ENCODE results near the gene TCF4.

TCF4 gene

GRCh38 chr18:55233857-55234256 is 354.1 kb downstream of the TCF4 start (continued):
- no peak for TF ChIP-seq TOX (CRISPR knock-in tag; IDR thresholded peaks at IDR 0.05; ENCODE audit: borderline replicate concordance)
- TF ChIP-seq OSR1 (CRISPR knock-in tag; IDR thresholded peaks at IDR 0.05), result no peak

- ATAC-seq, result no peak
- TF ChIP-seq POU6F1 (CRISPR knock-in tag; IDR thresholded peaks at IDR 0.05; ENCODE audit: borderline replicate concordance, low read depth) (no peak), PPARA (CRISPR knock-in tag; IDR thresholded peaks at IDR 0.05; ENCODE audit: borderline replicate concordance) (no peak), ZNF565 (CRISPR knock-in tag; conservative IDR thresholded peaks at IDR 0.05; ENCODE audit: low read depth) (no peak), ZC3H10 (CRISPR knock-in tag; IDR thresholded peaks at IDR 0.05) (no peak), OSR1 (CRISPR knock-in tag; IDR thresholded peaks at IDR 0.05) (no peak), TSHZ2 (CRISPR knock-in tag; IDR thresholded peaks at IDR 0.05) (no peak), ZFP30 (CRISPR knock-in tag; IDR thresholded peaks at IDR 0.05) (no peak), ZFP3 (CRISPR knock-in tag; IDR thresholded peaks at IDR 0.05) (no peak), ZNF8 (CRISPR knock-in tag; IDR thresholded peaks at IDR 0.05) (no peak), ZNF70 (CRISPR knock-in tag; IDR thresholded peaks at IDR 0.05) (no peak), ISL1 (CRISPR knock-in tag; IDR thresholded peaks at IDR 0.05) (no peak), TCF4 (CRISPR knock-in tag; IDR thresholded peaks at IDR 0.05; ENCODE audit: borderline replicate concordance) (no peak), CSDC2 (CRISPR knock-in tag; IDR thresholded peaks at IDR 0.05) (no peak), GLIS3 (CRISPR knock-in tag; IDR thresholded peaks at IDR 0.05) (no peak), ESRRG (CRISPR knock-in tag; IDR thresholded peaks at IDR 0.05) (no peak)
These were observed 355.5 kb downstream of the TCF4 start for GRCh38 chr18:55232506-55232905.

GRCh38 chr18:55229682-55230081 is 358.3 kb downstream of the TCF4 start:
- no peak for TF ChIP-seq ZFP30 (CRISPR knock-in tag; IDR thresholded peaks at IDR 0.05)
- no peak for TF ChIP-seq ARNTL (CRISPR knock-in tag; IDR thresholded peaks at IDR 0.05; ENCODE audit: borderline replicate concordance, low read depth)
- no peak for TF ChIP-seq TOX (CRISPR knock-in tag; IDR thresholded peaks at IDR 0.05; ENCODE audit: borderline replicate concordance)
- TF ChIP-seq GLIS3 (CRISPR knock-in tag; IDR thresholded peaks at IDR 0.05), result no peak
- TF ChIP-seq POU6F1 (CRISPR knock-in tag; IDR thresholded peaks at IDR 0.05; ENCODE audit: borderline replicate concordance, low read depth), result no peak
- no peak for TF ChIP-seq CSDC2 (CRISPR knock-in tag; IDR thresholded peaks at IDR 0.05)
- TF ChIP-seq RARB (CRISPR knock-in tag; IDR thresholded peaks at IDR 0.05), result no peak
- TF ChIP-seq OSR1 (CRISPR knock-in tag; IDR thresholded peaks at IDR 0.05), result no peak
- TF ChIP-seq PATZ1 (CRISPR knock-in tag; IDR thresholded peaks at IDR 0.05; ENCODE audit: borderline replicate concordance), result no peak
- ATAC-seq, result no peak

- no peak; the same call in 2 of the 3 replicates for ATAC-seq
- TF ChIP-seq TSHZ2 (CRISPR knock-in tag; IDR thresholded peaks at IDR 0.05) (no peak), TCF4 (CRISPR knock-in tag; IDR thresholded peaks at IDR 0.05; ENCODE audit: borderline replicate concordance) (0 out of 2 replicates have a peak, but pooled peaks have one; percentile 10)
These were observed 359.3 kb downstream of the TCF4 start for GRCh38 chr18:55228707-55229106.

Data from SK-N-SH treated with all-trans-retinoic acid at 6 μM for 48 hours (cell line).